ENCODE measurements around the gene MLIP.

MLIP gene

GRCh38 chr6:54308289-54308985 lies 197.2 kb downstream of the MLIP start, which contains the start of gene TINAG:
Gene TINAG (plus strand): TSS chr6:54308441. CDS start chr6:54308551, 110 bp downstream.
- H3K36me3 ChIP-seq (ENCODE audit: control insufficient read depth in 1 of 2, insufficient read depth in 2 of 2, low read length in 2 of 2): no peaks in the 10 kb centered on the region
- no peaks in the 10 kb centered on the region for H3K9me3 ChIP-seq (ENCODE audit: control insufficient read depth in 1 of 2, low read length in 2 of 2)
- peak within 1 kb of the TSS; percentile 28 to 40 for H3K9ac ChIP-seq (ENCODE audit: low read depth in 1 of 2, low read length in 2 of 2)
- H3K27me3 ChIP-seq (ENCODE audit: control insufficient read depth in 1 of 2, insufficient read depth in 2 of 2, low read length in 2 of 2): no peaks in the 10 kb centered on the region
- no peak within 1 kb of the TSS for H3K27ac ChIP-seq (ENCODE audit: low read depth, low read length)
- no peaks in the 10 kb centered on the region for H3K4me1 ChIP-seq (ENCODE audit: control insufficient read depth in 1 of 2, insufficient read depth in 2 of 2, low read length in 2 of 2)
- peak within 1 kb of the TSS; percentile 57 to 75 for H3K4me3 ChIP-seq (ENCODE audit: low read depth in 1 of 2, low read length in 2 of 2)

DNA sequence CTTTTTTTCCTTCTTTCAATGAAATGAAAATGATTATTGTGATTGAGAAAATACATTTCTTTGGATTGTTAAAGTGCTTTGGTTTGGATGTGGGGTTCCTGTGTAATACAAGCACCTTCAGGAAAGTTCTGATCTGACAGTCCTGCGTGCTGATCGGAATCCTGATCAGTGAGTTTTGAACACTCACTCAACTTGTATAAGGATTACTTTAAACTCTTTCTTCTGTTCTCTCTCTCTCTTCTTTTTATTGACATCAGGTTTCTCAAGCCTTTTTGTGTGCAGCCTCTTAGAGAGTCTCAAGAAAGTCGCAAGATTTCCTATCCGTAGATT lies 197.7 kb downstream of the MLIP start:
- no peaks in the 10 kb centered on the region for H3K36me3 ChIP-seq (ENCODE audit: control insufficient read depth in 1 of 2, insufficient read depth in 2 of 2, low read length in 2 of 2)
- no peaks in the 10 kb centered on the region for H3K9me3 ChIP-seq (ENCODE audit: control insufficient read depth in 1 of 2, low read length in 2 of 2)
- H3K4me1 ChIP-seq (ENCODE audit: control insufficient read depth in 1 of 2, insufficient read depth in 2 of 2, low read length in 2 of 2): no peaks in the 10 kb centered on the region
- H3K9ac ChIP-seq (ENCODE audit: low read depth in 1 of 2, low read length in 2 of 2): peak overlapping the region; percentile 28 to 40
- no peak overlapping the region for H3K27ac ChIP-seq (ENCODE audit: low read depth, low read length)
- H3K27me3 ChIP-seq (ENCODE audit: control insufficient read depth in 1 of 2, insufficient read depth in 2 of 2, low read length in 2 of 2): no peaks in the 10 kb centered on the region
- H3K4me3 ChIP-seq (ENCODE audit: low read depth in 1 of 2, low read length in 2 of 2): peak overlapping the region; percentile 57 to 75

- no peak overlapping the region for H3K9ac ChIP-seq (ENCODE audit: low read depth in 1 of 2, low read length in 2 of 2)
- no peaks in the 10 kb centered on the region for H3K9me3 ChIP-seq (ENCODE audit: control insufficient read depth in 1 of 2, low read length in 2 of 2)
- H3K27me3 ChIP-seq (ENCODE audit: control insufficient read depth in 1 of 2, insufficient read depth in 2 of 2, low read length in 2 of 2): no peaks in the 10 kb centered on the region
- H3K4me1 ChIP-seq (ENCODE audit: control insufficient read depth in 1 of 2, insufficient read depth in 2 of 2, low read length in 2 of 2): no peaks in the 10 kb centered on the region
- no peaks in the 10 kb centered on the region for H3K36me3 ChIP-seq (ENCODE audit: control insufficient read depth in 1 of 2, insufficient read depth in 2 of 2, low read length in 2 of 2)
- H3K4me3 ChIP-seq (ENCODE audit: low read depth in 1 of 2, low read length in 2 of 2): peak overlapping the region; percentile 44 to 75
- no peak overlapping the region for H3K27ac ChIP-seq (ENCODE audit: low read depth, low read length)
Measured at GRCh38 chr6:54310377-54311152, 199.3 kb downstream of the MLIP start.

DNA sequence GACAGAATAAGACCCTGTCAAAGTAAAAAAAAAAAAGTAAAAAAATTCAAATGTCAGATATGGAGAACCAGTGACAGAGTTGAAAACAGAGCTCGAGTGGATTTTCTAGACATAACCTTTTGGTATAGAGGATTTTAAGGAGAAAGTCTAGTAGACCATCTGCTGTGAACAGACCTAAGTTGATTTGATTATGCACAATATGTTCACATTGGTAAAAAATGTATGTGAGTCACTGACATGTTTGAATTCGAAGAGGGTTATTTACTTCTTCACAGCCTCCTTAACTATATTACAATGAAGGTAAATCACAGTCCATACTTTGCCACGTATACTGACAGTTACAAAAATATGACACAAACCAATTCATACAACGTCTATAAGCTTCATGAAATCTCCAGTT lies 204.4 kb downstream of the MLIP start:
- Histone ChIP-seq H3K36me3 (ENCODE audit: control insufficient read depth in 1 of 2, insufficient read depth in 2 of 2, low read length in 2 of 2) (no peaks in the 10 kb centered on the region), H3K9me3 (ENCODE audit: control insufficient read depth in 1 of 2, low read length in 2 of 2) (no peaks in the 10 kb centered on the region), H3K9ac (ENCODE audit: low read depth in 1 of 2, low read length in 2 of 2) (no peak overlapping the region), H3K4me1 (ENCODE audit: control insufficient read depth in 1 of 2, insufficient read depth in 2 of 2, low read length in 2 of 2) (no peaks in the 10 kb centered on the region), H3K27me3 (ENCODE audit: control insufficient read depth in 1 of 2, insufficient read depth in 2 of 2, low read length in 2 of 2) (no peaks in the 10 kb centered on the region), H3K4me3 (ENCODE audit: low read depth in 1 of 2, low read length in 2 of 2) (no peak overlapping the region), H3K27ac (ENCODE audit: low read depth, low read length) (no peak overlapping the region)

Measured in duodenal mucosa (tissue), 2 donors.